Upper lobe of left lung (tissue), 4 donors: Measurements from ENCODE around the gene ARPC2.
A peak's percentile ranks its signal among the peaks of the same experiment; 100 is the strongest.

Source experiments
- CTCF ChIP-seq, 6 experiments: fragments of 450-650 bp in 4 of 6; fragments of 200-600 bp in 2 of 6; sonication (generic) in 2 of 6; IDR thresholded peaks; one replicate each; pipeline ENCODE4 v1.5.1; 2016 to 2019; ENCODE audit warnings: antibody characterized with exemption in 6 of 6
- POLR2A ChIP-seq, 4 donors: fragments of 450-650 bp; IDR thresholded peaks; one replicate each; pipeline ENCODE4 v1.5.1; 2016 to 2017; ENCODE audit warnings: antibody characterized with exemption in 4 of 4, mild to moderate bottlenecking in 2 of 4
- POLR2AphosphoS5 ChIP-seq, 2 donors: sonication (generic); formaldehyde crosslinking; IDR thresholded peaks; one replicate each; pipeline ENCODE4 v1.5.1; 2017; ENCODE audit warnings: antibody characterized with exemption in 2 of 2

DNA sequence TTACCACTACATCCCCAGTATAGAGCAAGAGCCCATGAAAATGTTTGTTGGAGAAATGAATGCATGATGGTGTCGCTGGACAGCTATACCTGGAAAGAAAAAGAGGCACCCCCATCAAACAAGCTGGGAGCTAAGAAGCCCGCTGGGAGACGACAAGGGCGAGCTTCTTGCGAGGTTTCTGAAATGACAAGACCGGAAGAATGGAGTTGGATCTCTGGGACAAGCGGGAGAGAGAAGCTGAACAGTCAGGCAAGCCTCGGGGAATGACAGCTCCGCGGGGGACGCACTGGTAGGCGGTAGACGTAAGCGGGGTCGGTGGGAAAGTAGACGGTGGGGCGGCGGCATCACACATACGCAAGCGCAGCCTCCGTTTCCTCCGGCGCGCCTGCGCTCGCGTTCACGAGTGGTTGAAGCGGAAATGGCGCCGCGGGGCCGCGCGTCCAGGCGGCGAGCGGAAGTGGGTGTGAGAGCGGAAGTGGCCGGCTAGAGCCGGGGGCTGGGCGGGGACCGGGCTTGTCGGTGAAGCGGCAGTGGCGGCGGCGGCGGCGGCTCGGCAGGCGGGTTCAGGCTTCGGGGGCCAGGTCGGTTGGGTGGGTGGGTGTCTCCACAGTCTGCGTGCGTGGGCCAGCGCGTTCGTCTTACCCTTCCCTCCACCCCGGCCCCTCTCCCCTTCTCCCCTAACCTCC is at the start of gene ARPC2:
- TF ChIP-seq CTCF (IDR thresholded peaks at IDR 0.05) (peak in 4 of 6 experiments; percentile 49 to 89 (median 66)), POLR2AphosphoS5 (IDR thresholded peaks at IDR 0.05) (peak; percentile 95 to 97), POLR2A (IDR thresholded peaks at IDR 0.05) (peak in 3 of 4 donors; percentile 66 to 95 (median 93))
